Panc1 (cell line): Measurements from ENCODE around the gene THBS2.

Source experiments
- CTCF ChIP-seq: fragments of 450-650 bp; IDR thresholded peaks from 2 replicates; pipeline ENCODE4 v1.5.1; 2017; ENCODE audit warnings: mild to moderate bottlenecking
- POLR2AphosphoS5 ChIP-seq: IDR thresholded peaks from 2 replicates; pipeline ENCODE4 v1.6.1; 2012; ENCODE audit warnings: mild to moderate bottlenecking, low read depth, low read length, moderate library complexity
- REST ChIP-seq, 2 experiments: IDR thresholded peaks; 2 replicates each; pipeline ENCODE4 v1.6.1; 2011 to 2012; ENCODE audit warnings: low read depth in 2 of 2, control low read depth in 1 of 2, low read length in 1 of 2, mild to moderate bottlenecking in 1 of 2, moderate library complexity in 1 of 2; ENCODE audit not compliant: insufficient read depth in 1 of 2

GRCh38 chr6:169235286-169235685 lies 18.4 kb downstream of the THBS2 start:
- TF ChIP-seq CTCF (no peak), REST (IDR thresholded peaks at IDR 0.05; ENCODE audit: insufficient read depth in 1 of 2, low read depth in 2 of 2, low read length in 1 of 2) (no peak), POLR2AphosphoS5 (no peak)
